A549 treated with AZD2906 at 1 μM for 4 hours (cell line): ENCODE results near the gene NBPF3. TPM values are rescaled to one million over a fixed set of nuclear protein-coding genes. Genes with fewer than 3 reads are reported as not detected.

Experiments used
- total RNA-seq: library from RNA; stranded (reverse); fragments of 200-300 nt; extraction: Qiagen RNA extraction; gene quantifications from 5 replicates; pipeline ENCODE4 v1.2.3, GENCODE V29; 2022

The NBPF3 gene, protein sequence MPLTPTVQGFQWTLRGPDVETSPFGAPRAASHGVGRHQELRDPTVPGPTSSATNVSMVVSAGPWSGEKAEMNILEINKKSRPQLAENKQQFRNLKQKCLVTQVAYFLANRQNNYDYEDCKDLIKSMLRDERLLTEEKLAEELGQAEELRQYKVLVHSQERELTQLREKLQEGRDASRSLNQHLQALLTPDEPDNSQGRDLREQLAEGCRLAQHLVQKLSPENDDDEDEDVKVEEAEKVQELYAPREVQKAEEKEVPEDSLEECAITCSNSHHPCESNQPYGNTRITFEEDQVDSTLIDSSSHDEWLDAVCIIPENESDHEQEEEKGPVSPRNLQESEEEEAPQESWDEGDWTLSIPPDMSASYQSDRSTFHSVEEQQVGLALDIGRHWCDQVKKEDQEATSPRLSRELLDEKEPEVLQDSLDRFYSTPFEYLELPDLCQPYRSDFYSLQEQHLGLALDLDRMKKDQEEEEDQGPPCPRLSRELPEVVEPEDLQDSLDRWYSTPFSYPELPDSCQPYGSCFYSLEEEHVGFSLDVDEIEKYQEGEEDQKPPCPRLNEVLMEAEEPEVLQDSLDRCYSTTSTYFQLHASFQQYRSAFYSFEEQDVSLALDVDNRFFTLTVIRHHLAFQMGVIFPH
- total RNA-seq: 5.9 to 8.2 TPM (median 6.5 TPM) in 5 replicates

DNA sequence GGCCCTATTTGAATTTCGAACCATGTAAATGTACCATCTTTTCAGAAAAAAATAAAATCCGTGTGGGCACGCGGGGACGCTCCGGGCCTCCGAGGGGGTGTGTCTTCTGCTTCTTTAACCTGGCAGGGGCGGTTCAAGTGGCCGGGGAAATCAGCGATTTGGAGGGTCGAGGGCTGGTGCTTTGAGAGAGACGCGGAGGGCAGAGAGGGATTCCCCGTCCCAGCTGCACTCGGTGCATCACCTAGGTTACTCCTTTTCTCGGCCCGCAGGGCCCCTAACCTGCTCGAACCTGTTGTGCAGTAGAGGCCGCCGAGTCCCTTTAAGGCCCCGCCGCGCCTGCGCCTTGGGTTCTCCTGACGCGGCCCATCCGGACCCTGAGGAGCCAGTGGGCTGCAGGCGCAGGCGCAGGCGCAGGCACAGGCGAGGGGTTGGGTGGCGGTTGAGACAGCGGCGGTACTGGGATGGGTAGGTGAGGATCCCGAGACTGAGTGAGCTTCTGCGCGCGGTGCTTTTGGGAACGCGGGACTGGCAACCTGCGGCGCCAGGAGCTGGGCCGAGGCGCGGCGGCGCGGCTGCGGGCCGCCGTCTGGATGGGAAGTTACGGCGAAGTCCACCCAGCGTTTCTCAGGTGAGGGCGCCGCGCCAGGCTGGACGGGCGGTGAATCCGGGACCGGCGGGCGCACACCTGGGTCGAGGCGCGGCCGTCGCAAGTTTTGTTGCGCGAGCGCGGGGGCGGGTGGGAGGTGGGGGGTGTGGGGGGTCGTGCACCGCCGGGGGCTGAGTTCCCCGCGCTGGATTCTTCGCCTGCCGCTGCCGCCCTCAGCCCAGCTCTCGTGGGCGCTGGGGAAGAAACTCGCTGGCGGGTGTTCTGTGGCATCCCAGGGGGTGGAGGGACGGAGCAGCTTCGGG is at the start of gene NBPF3:
NBPF3 (plus strand) TSS at position 417 of the 909 bp plus-strand sequence. CDS start 4,950 bp downstream, outside the sequence.

GRCh38 chr1:21509351-21510112 is 69.6 kb downstream of the NBPF3 start, which contains the start of gene ALPL:
Gene ALPL, plus strand, starts transcription at chr1:21509423. Its CDS starts 44,659 bp downstream, at chr1:21554082.

Other genes with a start within 250 kb of the NBPF3 start
- 52.3 to 64.4 TPM (median 59.9 TPM) in 5 replicates for gene ECE1, start 149.7 kb upstream of the NBPF3 start, total RNA-seq
- gene ALPL, start 69.3 kb downstream of the NBPF3 start, total RNA-seq: 0.41 to 0.67 TPM (median 0.51 TPM) in 5 replicates
- gene RAP1GAP, start 229.2 kb downstream of the NBPF3 start, total RNA-seq: 8.3 to 10.5 TPM (median 9.7 TPM) in 5 replicates